HG02610 (cell line): Measurements from ENCODE around the gene CALML3.

Experiments used
- ATAC-seq: cut with Tn5 transposase; IDR thresholded peaks from one replicate; pipeline ENCODE4 v1.9.1; 2021; ENCODE audit warnings: mild to moderate bottlenecking, moderate library complexity; ENCODE audit not compliant: unreplicated experiment

The CALML3 gene

GRCh38 chr10:5506246-5506645, 18.5 kb upstream of the CALML3 start:
- no peak for ATAC-seq

DNA sequence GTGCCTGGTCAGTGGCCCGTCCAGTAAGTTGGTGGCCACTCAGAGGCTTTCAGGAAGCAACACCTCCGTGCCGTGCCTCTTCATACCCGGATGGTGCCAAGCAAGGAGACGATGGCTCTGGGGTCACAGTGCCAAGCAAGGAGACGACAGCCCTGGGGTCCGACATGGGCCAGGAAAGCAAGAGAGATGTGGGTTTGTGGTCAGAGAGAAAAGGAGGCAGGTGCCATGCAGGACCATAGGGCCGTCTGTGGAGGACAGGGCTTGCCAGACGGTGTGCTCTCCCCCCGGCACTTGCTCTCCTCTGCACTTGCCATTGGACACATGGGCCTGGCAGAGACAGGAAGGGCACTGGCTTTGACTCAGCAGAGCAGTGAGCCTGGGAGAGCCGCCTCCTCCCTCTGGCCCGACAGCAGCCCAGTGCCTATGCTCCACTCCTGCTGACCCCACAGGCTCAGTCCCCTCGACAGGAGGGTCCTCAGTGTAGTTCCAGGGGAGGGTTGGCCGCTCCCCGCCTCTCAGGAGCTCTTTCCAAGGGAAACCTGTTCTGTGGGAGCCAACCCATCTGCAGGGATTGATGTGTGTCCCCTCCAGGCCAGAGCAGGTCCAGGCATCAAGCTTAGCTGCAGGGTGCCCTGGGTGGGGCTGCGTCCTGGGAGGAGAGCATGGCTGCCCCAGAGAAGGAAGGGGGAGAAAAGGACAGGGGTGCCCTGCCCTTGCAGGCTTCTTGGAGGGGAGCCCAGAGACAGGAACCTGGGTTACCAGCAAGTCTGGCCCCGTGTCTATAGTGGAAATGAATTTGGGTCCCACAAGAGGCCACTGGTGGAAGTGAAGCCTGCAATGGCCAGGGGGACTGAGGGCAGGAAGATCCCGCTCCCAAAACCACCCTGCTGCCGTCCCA, 17.8 kb upstream of the CALML3 start:
- no peak for ATAC-seq

GRCh38 chr10:5507649-5508131, 17.1 kb upstream of the CALML3 start:
- no peak for ATAC-seq

GRCh38 chr10:5508161-5508604, 16.6 kb upstream of the CALML3 start:
- no peak for ATAC-seq

DNA sequence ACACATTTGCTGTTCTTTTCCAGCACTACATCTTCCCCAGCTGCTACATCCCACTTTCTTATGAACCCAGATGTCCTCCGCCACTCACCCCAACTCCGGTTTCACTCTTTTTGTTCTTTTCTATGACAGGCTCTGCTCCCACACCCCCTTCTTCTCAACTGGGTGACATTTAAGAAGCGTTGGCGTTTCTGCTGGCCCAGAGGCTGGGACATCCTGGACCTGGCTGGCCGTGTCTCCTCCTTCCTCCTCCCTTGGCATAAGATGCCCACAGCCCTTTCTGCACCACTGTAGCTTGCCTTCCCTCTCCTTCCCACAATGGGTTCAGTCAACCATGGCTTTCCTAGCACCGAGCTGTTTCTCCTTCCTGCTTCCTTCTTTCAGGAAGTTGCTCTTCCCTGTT, 16.0 kb upstream of the CALML3 start:
- no peak for ATAC-seq

DNA sequence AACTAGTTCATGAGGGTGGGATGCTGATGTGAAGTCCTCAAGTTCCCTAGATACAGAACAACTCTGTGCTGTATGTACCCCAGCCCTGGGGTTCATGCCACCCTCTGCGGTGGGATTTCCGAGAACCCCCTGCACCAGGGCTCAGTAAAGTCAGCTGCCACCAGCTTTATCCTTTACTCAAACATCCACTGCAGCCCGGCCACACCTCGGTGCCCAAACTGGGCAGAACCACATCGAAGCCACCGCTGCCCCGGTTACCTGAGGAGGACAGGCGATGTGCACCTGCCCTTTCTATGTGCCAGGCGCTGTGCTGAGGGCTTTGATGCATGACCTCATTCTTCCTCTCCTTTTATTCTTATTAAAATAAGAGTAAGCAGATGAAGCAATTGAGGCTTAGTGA, 15.5 kb upstream of the CALML3 start:
- ATAC-seq, result no peak

- no peak for ATAC-seq
These were observed 15.1 kb upstream of the CALML3 start for GRCh38 chr10:5509691-5510090.

GRCh38 chr10:5510281-5511072, 14.3 kb upstream of the CALML3 start:
- no peak for ATAC-seq

DNA sequence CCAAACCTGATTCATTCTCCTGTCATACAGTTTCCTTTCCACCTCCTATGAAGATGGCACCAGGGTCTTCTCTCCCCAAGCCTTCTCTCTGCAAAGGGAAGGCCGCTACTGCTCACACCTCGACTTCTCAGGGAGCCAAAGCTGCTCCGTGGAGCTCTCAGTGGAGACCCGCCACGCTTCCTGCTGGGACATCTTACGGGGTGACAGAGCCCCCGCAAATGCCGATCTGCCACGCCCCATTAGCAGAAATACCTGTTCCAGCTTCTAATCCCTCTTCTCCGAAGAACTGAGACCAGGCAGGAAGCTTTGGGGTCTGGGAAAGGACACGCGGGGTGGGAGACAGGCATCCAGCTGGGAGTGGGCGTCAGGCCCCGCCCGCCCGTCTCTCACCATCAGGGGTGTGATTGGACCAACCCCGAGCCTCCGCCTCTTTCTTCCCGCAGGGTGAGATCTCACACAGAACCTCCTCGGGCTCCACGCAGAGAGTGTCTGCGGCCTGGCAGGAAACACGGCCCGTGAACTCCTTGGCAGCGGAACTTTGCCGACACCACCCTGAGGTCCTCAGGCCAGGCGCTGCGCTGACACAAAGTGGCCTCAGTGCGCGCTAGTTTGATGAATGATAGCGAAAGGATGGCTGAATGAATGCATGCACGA, 13.4 kb upstream of the CALML3 start:
- no peak for ATAC-seq

DNA sequence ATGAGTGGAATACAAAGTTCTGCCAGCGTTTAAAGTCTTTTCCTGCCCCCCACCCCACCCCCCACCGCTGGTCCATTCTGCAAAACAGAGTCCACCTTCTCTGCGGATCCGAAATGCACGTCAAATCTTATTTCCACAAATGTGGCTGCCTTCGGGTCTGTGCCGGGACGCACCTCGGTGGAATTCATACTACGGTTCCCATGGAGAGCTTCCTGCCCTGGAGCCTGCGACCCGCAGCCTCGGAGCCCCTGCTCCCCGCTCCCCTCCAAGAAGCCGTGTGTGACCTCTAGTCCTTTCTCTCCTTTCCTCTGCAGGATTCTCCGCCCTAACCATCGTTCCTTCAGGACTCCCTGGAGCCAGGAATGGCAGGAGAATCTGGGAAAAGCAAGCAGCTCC, 12.9 kb upstream of the CALML3 start:
- no peak for ATAC-seq

GRCh38 chr10:5512331-5512730, 12.4 kb upstream of the CALML3 start:
- ATAC-seq, result no peak

GRCh38 chr10:5512881-5513612, 11.7 kb upstream of the CALML3 start:
- ATAC-seq, result no peak

DNA sequence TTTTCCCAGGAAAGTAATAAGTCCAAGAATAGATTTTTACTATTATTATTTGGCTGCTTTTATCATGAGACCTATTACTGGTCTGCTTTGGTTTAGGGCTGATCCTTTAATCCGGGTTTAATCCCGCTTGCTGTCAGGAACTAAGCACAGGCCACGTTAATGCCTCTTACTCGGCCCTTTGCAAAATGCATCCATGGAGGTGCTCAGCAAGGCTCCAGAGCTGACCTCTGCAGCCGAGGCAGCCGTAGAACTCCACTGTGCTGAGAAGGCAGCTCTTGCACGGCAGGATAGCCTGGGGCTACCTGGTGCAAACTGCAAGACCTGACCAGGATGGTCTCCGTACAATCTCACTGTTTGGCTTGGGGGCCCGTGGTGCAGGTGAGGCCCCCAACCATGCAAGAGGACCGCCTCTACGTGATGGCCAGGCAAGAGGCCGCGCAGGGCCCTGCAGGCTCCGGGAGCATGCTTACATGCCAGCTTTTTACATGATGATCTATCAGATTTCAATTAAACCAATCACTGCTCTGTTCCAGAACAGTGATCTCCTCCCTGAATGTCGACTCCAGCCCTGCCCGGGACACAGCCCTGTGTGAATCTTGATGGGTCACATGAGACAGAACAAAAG, 10.4 kb upstream of the CALML3 start:
- ATAC-seq, result no peak

- ATAC-seq, result no peak
These were observed 8.6 kb upstream of the CALML3 start for GRCh38 chr10:5515948-5516761.

- ATAC-seq, result no peak
These were observed 7.2 kb upstream of the CALML3 start for GRCh38 chr10:5517546-5517945.

GRCh38 chr10:5518143-5518542, 6.6 kb upstream of the CALML3 start:
- no peak for ATAC-seq

GRCh38 chr10:5519054-5519453, 5.7 kb upstream of the CALML3 start:
- no peak for ATAC-seq

DNA sequence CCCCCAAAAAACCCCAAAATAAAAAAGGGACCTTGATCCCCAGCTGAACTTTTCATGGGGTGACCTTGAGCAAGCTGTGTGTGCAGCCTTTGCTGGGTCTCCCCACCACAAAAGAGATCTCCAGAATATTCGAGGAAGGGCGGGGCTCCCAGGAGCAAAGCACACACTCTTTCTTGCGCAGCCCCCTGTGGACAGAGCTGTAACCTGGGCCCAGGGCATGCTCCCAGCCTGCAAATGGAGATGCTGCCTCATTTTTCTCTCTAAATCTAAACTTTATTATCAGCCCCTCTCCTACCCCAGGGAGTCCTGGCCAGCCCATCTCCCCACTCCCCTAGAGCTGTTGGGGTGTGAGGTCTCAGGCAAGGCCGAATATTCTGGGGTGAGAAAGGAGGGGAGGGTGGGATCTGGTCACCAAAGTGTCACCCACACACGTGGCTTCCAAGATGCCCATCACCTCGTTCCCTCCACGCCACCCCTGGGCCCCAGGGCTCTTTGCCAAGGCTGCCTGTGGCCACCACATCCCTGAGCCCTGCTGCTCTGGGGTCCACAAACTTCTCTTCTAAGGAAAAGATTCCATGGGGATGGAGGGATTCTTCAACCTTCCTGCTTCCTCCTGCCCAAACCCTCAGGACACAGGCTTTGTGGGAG, 1.7 kb upstream of the CALML3 start:
- ATAC-seq, result no peak
